ENCODE data around the gene PRDX5. TPM values are rescaled to one million over a fixed set of nuclear protein-coding genes. Genes with fewer than 3 reads are reported as not detected.

The PRDX5 gene
- total RNA-seq, 1 experiment from 2014 or later = 206 TPM

DNA sequence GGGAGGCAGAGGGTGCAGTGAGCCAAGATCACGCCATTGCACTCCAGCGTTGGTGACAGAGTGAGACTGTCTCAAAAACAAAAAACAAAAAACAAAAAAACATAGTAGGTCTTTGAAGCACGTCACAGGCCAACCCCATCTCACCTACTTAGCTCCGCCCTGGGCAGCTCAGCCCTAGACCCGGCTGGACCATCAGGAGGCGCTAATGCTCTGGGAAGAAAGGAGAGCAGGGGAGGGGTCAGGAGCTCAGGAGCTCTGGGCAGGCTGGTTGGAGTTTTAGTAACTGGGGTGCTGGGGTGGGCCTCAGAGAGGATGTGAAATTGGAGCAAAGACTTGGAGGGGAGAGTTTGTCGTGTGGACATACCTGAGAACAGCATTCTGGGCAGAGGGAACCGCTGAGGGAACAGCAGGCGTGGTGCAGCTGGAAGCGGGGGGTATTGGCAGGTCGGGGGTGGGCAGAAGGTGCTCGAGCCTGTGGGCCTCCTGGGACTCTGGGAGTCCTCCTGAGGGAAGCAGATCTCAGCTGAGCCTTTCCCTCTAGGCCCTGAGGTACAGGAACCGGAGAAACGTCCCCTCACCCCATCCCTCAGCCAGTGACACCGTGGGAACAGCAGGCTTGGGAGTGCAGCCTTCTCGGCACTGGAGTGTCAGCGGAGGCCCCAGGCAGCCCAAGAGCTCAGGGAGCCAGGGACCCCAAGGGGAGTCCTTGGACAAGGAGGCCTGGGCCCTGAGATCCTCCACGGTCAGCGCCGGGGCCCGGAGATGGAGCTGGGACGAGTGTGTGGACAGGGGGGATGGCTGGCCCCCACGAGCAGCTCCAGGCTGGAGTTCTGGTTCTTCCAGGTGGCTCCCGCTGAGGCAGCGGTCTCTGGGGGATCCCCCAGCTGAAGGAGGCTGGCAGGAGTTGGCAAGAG lies 38.8 kb downstream of the PRDX5 start:
- intact Hi-C loops (cut with micrococcal nuclease; ENCODE audit: unreplicated experiment) = no loop called here
- Histone ChIP-seq H3K4me1 (ENCODE audit: insufficient read depth, low read length, poor library complexity, severe bottlenecking) (peaks cover 29% of the 10 kb centered on the region), H3K27me3 (replicated peaks; ENCODE audit: insufficient read depth, low read depth, low read length, poor library complexity) (no peaks in the 10 kb centered on the region), H3K9me3 (ENCODE audit: low read depth, low read length, poor library complexity, severe bottlenecking) (no peaks in the 10 kb centered on the region), H3K27ac (ENCODE audit: low read depth, low read length, poor library complexity, severe bottlenecking) (no peak overlapping the region), H3K36me3 (ENCODE audit: insufficient read depth, low read length, poor library complexity, severe bottlenecking) (peaks cover 12% of the 10 kb centered on the region), H3K4me3 (ENCODE audit: low read depth, low read length, poor library complexity, severe bottlenecking) (no peak overlapping the region)
- CTCF ChIA-PET = interaction anchor here (0.6 to 2.4 kb wide), 5 partner anchors 11 to 92 kb away, joined by 3 to 13 read pairs (median 4); no protein-coding TSS in a partner anchor
- TF ChIP-seq, protein P1, sequence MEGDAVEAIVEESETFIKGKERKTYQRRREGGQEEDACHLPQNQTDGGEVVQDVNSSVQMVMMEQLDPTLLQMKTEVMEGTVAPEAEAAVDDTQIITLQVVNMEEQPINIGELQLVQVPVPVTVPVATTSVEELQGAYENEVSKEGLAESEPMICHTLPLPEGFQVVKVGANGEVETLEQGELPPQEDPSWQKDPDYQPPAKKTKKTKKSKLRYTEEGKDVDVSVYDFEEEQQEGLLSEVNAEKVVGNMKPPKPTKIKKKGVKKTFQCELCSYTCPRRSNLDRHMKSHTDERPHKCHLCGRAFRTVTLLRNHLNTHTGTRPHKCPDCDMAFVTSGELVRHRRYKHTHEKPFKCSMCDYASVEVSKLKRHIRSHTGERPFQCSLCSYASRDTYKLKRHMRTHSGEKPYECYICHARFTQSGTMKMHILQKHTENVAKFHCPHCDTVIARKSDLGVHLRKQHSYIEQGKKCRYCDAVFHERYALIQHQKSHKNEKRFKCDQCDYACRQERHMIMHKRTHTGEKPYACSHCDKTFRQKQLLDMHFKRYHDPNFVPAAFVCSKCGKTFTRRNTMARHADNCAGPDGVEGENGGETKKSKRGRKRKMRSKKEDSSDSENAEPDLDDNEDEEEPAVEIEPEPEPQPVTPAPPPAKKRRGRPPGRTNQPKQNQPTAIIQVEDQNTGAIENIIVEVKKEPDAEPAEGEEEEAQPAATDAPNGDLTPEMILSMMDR (conservative IDR thresholded peaks at IDR 0.05; ENCODE audit: low read depth, low read length) = peak; percentile 80
- no peak for TF ChIP-seq EZH2 (IDR thresholded peaks at IDR 0.05; ENCODE audit: borderline replicate concordance, low read depth, low read length, poor library complexity, severe bottlenecking)
- no TSS peak for BruUV-seq (replicated peaks)
- POLR2A ChIA-PET (ENCODE audit: low non-redundant PET) = interaction anchor here (0.5 kb wide), 1 partner anchor 18 kb away, joined by 13 read pairs; no protein-coding TSS in a partner anchor
- peak; percentile 87 for DNase-seq (ENCODE audit: low spot score)

DNA sequence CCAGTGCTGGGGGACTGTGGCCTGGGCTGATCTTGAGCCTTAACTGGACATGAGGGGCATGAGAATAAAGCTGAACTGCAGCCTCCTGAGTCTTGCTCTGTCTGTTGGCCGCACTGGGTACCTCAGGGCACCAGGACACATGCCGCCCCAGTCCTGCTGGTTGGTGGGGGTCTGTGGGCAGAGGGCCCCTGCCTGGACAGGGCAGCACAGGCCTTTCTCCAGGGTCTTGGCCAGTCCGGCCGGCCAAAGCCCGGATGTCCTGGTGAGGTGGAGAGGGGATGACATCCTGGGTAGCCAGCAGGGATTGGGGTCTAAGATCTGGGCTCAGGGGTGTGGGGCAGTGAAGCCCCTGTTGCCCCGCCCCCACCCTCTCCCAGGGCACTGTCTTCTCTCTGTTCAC lies 39.5 kb downstream of the PRDX5 start:
- no peak overlapping the region for H3K4me3 ChIP-seq (ENCODE audit: low read depth, low read length, poor library complexity, severe bottlenecking)
- no peaks in the 10 kb centered on the region for H3K27me3 ChIP-seq (replicated peaks; ENCODE audit: insufficient read depth, low read depth, low read length, poor library complexity)
- peaks cover 29% of the 10 kb centered on the region for H3K4me1 ChIP-seq (ENCODE audit: insufficient read depth, low read length, poor library complexity, severe bottlenecking)
- peaks cover 16% of the 10 kb centered on the region for H3K36me3 ChIP-seq (ENCODE audit: insufficient read depth, low read length, poor library complexity, severe bottlenecking)
- H3K27ac ChIP-seq (ENCODE audit: low read depth, low read length, poor library complexity, severe bottlenecking) = no peak overlapping the region
- DNase-seq (ENCODE audit: low spot score) = no peak
- no TSS peak for BruUV-seq (replicated peaks)
- CTCF ChIA-PET = interaction anchor here (1.6 kb wide), 1 partner anchor 15 kb away, joined by 9 read pairs; no protein-coding TSS in a partner anchor
- intact Hi-C loops (cut with micrococcal nuclease; ENCODE audit: unreplicated experiment) = no loop called here
- TF ChIP-seq, protein P1 (conservative IDR thresholded peaks at IDR 0.05; ENCODE audit: low read depth, low read length) = no peak
- no peak for TF ChIP-seq EZH2 (IDR thresholded peaks at IDR 0.05; ENCODE audit: borderline replicate concordance, low read depth, low read length, poor library complexity, severe bottlenecking)
- POLR2A ChIA-PET (ENCODE audit: low non-redundant PET) = interaction anchor here (0.5 kb wide), 1 partner anchor 19 kb away, joined by 13 read pairs; no protein-coding TSS in a partner anchor
- H3K9me3 ChIP-seq (ENCODE audit: low read depth, low read length, poor library complexity, severe bottlenecking) = no peaks in the 10 kb centered on the region

DNA sequence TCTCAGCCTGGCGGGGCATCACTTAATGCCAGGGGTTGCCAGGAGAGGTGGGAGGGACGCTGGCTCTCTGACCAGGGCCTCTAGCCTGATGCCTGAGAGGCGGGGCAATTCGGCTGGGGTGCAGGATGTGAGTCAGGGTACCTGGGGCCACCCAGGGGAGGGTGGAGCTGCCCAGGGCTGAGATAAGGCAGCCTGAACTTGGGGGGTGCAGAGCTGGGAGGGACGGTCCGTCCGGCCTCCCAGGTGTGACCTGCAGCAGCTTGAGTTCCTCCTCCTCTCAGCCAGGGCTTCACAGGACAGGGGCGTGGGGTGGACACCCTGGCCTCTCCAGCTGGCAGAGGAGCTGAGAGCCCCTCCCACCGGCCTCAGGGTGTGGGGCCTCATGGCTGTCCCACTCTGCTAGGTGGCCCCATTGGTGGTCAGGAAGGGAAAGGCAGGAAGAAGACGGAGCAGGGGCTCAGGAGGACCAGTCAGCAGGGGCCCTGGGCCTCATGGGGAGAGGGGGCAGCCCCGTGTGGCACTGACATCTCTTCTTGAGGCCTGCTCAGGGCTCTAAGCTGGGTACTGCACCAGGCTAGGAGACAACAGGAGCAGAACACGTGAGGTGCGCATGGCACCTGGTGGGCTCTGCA lies 40.1 kb downstream of the PRDX5 start:
- CTCF ChIA-PET = no interaction called here
- BruUV-seq (replicated peaks) = no TSS peak
- peaks cover 29% of the 10 kb centered on the region for H3K4me1 ChIP-seq (ENCODE audit: insufficient read depth, low read length, poor library complexity, severe bottlenecking)
- peaks cover 17% of the 10 kb centered on the region for H3K36me3 ChIP-seq (ENCODE audit: insufficient read depth, low read length, poor library complexity, severe bottlenecking)
- intact Hi-C loops (cut with micrococcal nuclease; ENCODE audit: unreplicated experiment) = no loop called here
- H3K27me3 ChIP-seq (replicated peaks; ENCODE audit: insufficient read depth, low read depth, low read length, poor library complexity) = no peaks in the 10 kb centered on the region
- POLR2A ChIA-PET (ENCODE audit: low non-redundant PET) = interaction anchor here (0.6 kb wide), 1 partner anchor 133 kb away, joined by 5 read pairs; no protein-coding TSS in a partner anchor
- H3K9me3 ChIP-seq (ENCODE audit: low read depth, low read length, poor library complexity, severe bottlenecking) = no peaks in the 10 kb centered on the region
- no peak overlapping the region for H3K27ac ChIP-seq (ENCODE audit: low read depth, low read length, poor library complexity, severe bottlenecking)
- peak overlapping the region; percentile 76 for H3K4me3 ChIP-seq (ENCODE audit: low read depth, low read length, poor library complexity, severe bottlenecking)
- TF ChIP-seq EZH2 (IDR thresholded peaks at IDR 0.05; ENCODE audit: borderline replicate concordance, low read depth, low read length, poor library complexity, severe bottlenecking) = no peak
- TF ChIP-seq, protein P1 (conservative IDR thresholded peaks at IDR 0.05; ENCODE audit: low read depth, low read length) = no peak
- no peak for DNase-seq (ENCODE audit: low spot score)
